Endometrial microvascular endothelial cells (primary cell): ENCODE results near the gene FARS2. TPM values are rescaled to one million over a fixed set of nuclear protein-coding genes. Genes with fewer than 3 reads are reported as not detected.

ENCODE experiments used
- in situ Hi-C: cut with HindIII; loops from 2 replicates; pipeline ENCODE4 v1.10.0; 2017; ENCODE audit warnings: low sequenced_read_pairs, low pct_unique_long_range_greater_than_20kb; ENCODE audit errors: inconsistent ontology term
- total RNA-seq: library from RNA; depleted of rRNA; stranded (reverse); fragments of >200 nt; gene quantifications from one replicate; pipeline ENCODE4 v1.2.3, GENCODE V29; 2015; ENCODE audit errors: inconsistent ontology term

FARS2 gene
- total RNA-seq, 1 donor from 2014 or later: 18.2 TPM

DNA sequence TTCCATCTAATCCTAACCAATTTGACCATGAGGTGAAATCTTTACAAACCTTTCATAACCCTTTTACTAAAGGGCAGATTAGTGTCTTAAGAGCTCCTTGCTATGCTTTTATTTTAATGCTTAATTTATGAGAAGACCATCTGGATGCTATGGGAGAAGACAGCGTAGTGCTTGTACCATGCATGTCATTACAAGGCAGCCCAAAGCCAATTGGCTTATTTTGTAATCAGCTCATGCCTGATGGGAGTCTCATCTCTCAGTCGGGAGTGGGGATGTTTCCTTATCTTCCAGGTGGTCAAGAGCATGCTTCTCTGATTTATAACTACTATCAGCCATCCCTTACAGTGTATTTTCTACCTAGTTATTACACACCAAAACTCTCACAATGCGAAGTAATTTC is 304.7 kb downstream of the FARS2 start:
- in situ Hi-C loops: no loop called here

GRCh38 chr6:5566718-5567117 is 305.4 kb downstream of the FARS2 start:
- in situ Hi-C loops: no loop called here

DNA sequence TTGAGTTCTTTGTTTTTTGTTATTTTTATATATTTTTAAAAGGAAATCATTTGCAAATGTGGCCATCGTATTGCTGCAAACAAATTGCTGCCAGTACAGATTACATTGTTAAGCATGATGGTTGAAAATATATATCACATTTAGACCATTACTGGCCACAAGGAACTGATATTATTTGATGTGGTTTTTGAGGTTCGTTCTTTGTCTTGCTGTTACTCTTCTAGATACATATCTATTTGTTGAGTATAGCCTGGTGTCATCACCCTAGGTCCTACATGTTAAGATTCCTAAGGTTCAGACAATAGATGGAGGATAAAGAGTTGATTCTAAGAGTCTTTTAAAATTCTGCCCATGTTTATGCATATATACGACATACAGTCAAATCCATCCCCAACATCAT is 306.0 kb downstream of the FARS2 start:
- in situ Hi-C loops: no loop called here

- in situ Hi-C loops: no loop called here
Observed at GRCh38 chr6:5567890-5568289, 306.6 kb downstream of the FARS2 start.

GRCh38 chr6:5569491-5569890 is 308.2 kb downstream of the FARS2 start:
- in situ Hi-C loops: no loop called here

DNA sequence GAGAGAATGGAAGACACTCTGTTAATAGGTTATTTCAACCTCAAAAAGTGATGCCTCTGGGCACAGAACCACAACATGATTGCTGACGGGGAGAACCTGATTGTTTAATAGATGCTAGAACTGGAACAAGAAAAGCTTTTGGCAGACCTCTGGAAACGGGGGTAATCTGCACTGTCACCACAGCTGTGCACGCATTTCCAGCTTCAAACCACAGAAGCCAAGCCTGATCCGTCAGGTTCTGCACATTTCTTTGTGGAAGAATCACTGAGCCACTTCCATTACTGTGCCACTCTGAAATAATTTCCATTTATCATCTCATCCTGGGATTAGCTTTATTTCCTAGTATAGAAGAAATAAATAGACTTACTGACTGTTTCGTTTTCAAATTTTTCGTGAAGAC is 309.3 kb downstream of the FARS2 start:
- in situ Hi-C loops: no loop called here

- in situ Hi-C loops: no loop called here
Observed at GRCh38 chr6:5580736-5581581, 319.6 kb downstream of the FARS2 start.

- in situ Hi-C loops: no loop called here
Observed at GRCh38 chr6:5582762-5583161, 321.4 kb downstream of the FARS2 start.

DNA sequence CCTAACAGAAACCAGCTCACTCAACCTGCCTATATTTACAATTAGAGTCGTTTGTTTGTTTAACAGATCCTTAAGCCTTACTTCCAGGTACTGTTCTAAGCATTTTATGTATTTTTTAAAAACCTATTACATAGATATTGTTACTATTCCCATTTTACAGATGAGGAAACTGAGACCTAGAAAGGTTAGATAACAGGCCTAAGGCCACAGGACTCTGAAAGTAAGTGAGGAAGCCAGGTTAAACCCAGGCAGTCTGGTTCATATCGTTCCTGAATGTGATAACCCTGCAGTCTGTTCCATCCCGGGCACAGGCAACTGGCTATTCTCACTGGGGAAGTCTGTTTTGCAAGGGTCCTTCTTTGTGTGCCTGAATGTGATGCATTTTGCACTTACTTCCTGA is 322.2 kb downstream of the FARS2 start:
- in situ Hi-C loops: no loop called here

- in situ Hi-C loops: no loop called here
Observed at GRCh38 chr6:5584078-5584482, 322.8 kb downstream of the FARS2 start.

DNA sequence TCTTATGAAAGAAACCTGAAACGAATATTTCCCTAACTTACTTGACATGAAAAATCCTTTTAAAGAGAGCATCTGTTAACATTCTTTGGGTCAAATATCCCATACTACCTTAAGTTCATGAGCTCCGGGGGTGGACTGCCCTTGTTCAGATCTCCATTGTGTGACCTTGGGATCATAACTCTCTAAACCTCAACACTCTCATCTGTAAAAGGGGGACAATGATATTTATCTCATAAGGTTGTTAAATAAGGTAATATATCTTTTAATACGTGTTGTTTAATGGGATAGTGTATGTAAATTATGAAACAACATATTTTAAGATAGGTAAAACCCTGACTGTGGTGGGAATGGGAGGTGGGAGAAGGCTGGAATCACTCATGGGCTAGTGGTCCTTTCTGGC is 326.3 kb downstream of the FARS2 start:
- in situ Hi-C loops: no loop called here

GRCh38 chr6:5589422-5590141 is 328.3 kb downstream of the FARS2 start:
- in situ Hi-C loops: no loop called here

DNA sequence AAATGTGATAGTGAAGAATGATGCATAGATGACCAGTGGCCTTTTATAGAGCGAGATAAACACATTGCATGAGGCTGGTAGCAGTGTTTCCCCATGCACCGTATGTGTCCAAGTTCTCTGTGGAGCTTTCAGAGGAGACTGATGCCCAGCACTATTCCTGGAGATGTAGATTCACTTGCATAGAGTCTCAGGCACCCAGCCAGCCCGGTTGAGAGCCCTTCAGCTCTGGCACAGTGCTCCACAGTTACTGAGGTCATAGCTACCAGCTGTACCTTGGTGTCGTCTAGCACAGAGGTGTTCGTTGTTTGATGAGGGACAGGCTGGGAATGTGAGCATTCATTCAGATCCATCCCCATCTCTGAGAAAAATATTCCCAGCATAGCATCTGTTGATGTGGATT is 328.9 kb downstream of the FARS2 start:
- in situ Hi-C loops: no loop called here

DNA sequence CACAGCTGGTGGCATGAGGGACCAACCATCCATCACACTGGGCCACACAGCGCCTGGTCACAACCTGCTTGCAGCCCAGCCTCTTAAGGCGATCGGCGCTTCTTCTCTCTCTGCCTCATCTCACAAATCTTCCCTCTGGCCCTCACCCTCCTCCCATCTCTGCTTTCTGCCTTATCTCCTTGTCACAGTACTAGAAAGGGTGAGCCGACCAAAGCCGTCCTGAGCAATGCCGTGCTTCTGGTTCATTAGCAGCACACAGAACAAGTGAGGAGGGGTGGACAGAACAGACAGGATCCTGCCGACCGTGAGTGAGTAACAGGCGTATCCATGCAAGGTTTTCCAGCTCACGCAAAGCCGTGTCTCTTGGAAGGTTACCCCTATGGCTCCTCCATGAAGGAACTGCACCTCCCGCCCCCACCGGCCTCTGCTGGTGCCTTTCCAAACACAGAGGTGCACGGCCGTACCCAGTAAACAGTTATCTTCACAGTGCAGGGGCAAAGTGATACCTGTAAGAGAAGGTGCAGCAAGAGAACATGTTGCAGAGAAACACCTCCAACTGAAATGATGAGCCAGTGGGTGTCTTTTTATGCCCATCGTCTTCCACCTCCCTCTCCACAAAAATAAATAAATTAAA is 331.7 kb downstream of the FARS2 start:
- in situ Hi-C loops: no loop called here

GRCh38 chr6:5595184-5595583 is 333.9 kb downstream of the FARS2 start:
- in situ Hi-C loops: no loop called here

DNA sequence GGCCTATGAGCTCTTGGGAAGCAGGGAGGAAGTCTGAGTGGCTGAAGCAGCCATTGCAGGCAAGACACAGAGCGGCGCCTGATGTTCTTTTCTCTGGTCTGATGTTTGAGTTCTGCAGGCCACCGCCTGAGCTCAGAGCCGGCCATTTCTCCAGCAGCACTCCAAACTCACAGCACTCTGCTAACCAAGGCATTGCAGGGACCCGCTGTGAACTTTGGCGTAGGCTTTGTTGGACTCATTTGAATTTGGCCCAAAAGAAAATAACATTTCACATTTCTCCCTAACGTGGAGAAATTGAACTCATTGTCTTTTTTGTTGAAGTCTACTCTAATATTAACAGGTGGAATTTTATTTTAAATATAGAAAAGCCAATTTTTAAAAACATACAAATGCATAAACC is 336.1 kb downstream of the FARS2 start:
- in situ Hi-C loops: no loop called here

GRCh38 chr6:5598123-5598522 is 336.8 kb downstream of the FARS2 start:
- in situ Hi-C loops: no loop called here

GRCh38 chr6:5599127-5599526 is 337.8 kb downstream of the FARS2 start:
- in situ Hi-C loops: no loop called here

- in situ Hi-C loops: no loop called here
Observed at GRCh38 chr6:5605937-5606336, 344.6 kb downstream of the FARS2 start.

- in situ Hi-C loops: no loop called here
Observed at GRCh38 chr6:5606546-5606945, 345.2 kb downstream of the FARS2 start.
